Natural killer cell (primary cell): ENCODE measurements around the gene AMPD1. TPM values are rescaled to one million over a fixed set of nuclear protein-coding genes. Genes with fewer than 3 reads are reported as not detected.

Source experiments
- ATAC-seq, 3 donors: fragments of 150-1000 bp in 2 of 3; fragments of 200-7000 bp in 1 of 3; cut with Tn5 transposase; 1 replicate in 1 of 3; 2 replicates in 2 of 3; pipeline ENCODE4 v1.10.0; 2021; ENCODE audit warnings: mild to moderate bottlenecking in 2 of 3, moderate library complexity in 2 of 3
- DNase-seq, 2 donors: peaks; one replicate each; pipeline versions ENCODE4 v3.0.0 to v3.0.0-alpha.2; 2013 to 2021; ENCODE audit warnings: mixed read lengths in 1 of 2
- H3K27ac ChIP-seq: one replicate; pipeline ENCODE4 v1.5.1; 2013; ENCODE audit warnings: mild to moderate bottlenecking, low read length
- H3K27me3 ChIP-seq: one replicate; pipeline ENCODE4 v1.6.1; 2013; ENCODE audit warnings: low read length; ENCODE audit not compliant: control insufficient read depth, insufficient read depth
- H3K36me3 ChIP-seq: one replicate; pipeline ENCODE4 v1.6.1; 2013; ENCODE audit warnings: low read length; ENCODE audit not compliant: control insufficient read depth, insufficient read depth
- H3K4me1 ChIP-seq: one replicate; pipeline ENCODE4 v1.6.1; 2013; ENCODE audit warnings: low read length; ENCODE audit not compliant: control insufficient read depth, insufficient read depth
- H3K4me3 ChIP-seq: one replicate; pipeline ENCODE4 v1.5.1; 2013; ENCODE audit warnings: low read length
- H3K9me3 ChIP-seq: one replicate; pipeline ENCODE4 v1.6.1; 2013; ENCODE audit warnings: low read length; ENCODE audit not compliant: control insufficient read depth, insufficient read depth
- H3K27ac Mint-ChIP-seq, 2 donors: one replicate each; pipeline ENCODE4 v1.8.0; 2022; ENCODE audit warnings: mild to moderate bottlenecking in 2 of 2, mixed read lengths in 2 of 2, moderate library complexity in 1 of 2
- H3K27me3 Mint-ChIP-seq, 2 donors: one replicate each; pipeline ENCODE4 v1.8.0; 2022; ENCODE audit warnings: low read depth in 2 of 2, mixed read lengths in 2 of 2
- H3K36me3 Mint-ChIP-seq: one replicate; pipeline ENCODE4 v1.8.0; 2022; ENCODE audit warnings: mixed read lengths
- H3K4me1 Mint-ChIP-seq, 2 donors: one replicate each; pipeline ENCODE4 v1.8.0; 2022; ENCODE audit warnings: mixed read lengths in 2 of 2
- H3K4me3 Mint-ChIP-seq: one replicate; pipeline ENCODE4 v1.8.0; 2022; ENCODE audit warnings: mild to moderate bottlenecking, moderate library complexity, mixed read lengths
- H3K9me3 Mint-ChIP-seq, 2 donors: one replicate each; pipeline ENCODE4 v1.8.0; 2022; ENCODE audit warnings: mixed read lengths in 2 of 2
- CTCF ChIP-seq: fragments of 200-600 bp; IDR thresholded peaks from one replicate; pipeline ENCODE4 v1.8.0; 2022; ENCODE audit warnings: antibody characterized with exemption
- WGBS: methylation state at CpG from one replicate; pipeline ENCODE4 v1.1.7; 2013; ENCODE audit warnings: missing lambda C conversion rate; ENCODE audit not compliant: insufficient coverage; 5-methylcytosine and 5-hydroxymethylcytosine counted together
- intact Hi-C: fragments of 100-400 bp; cut with micrococcal nuclease; formaldehyde crosslinking; loops from one replicate; pipeline ENCODE4 v1.14.2; 2022
- total RNA-seq, 4 donors: library from RNA; stranded (reverse); fragments of 120-200 nt in 1 of 4; gene quantifications; one replicate each; pipeline versions ENCODE4 v1.2.3 to v1.2.4, GENCODE V29; 2013 to 2022

Gene AMPD1
- total RNA-seq, 3 donors from 2014 or later (not counting 1 experiment from before 2014, with no cell fraction given): not detected

- 100% methylated on average over 2 of the region's 3 CpGs for WGBS
- H3K4me3 ChIP-seq: no peak overlapping the region
These were observed 2.4 kb downstream of the AMPD1 start for GRCh38 chr1:114692947-114693346.

GRCh38 chr1:114691061-114691460, 4.3 kb downstream of the AMPD1 start:
- H3K9me3 ChIP-seq: no peaks in the 10 kb centered on the region
- no peaks in the 10 kb centered on the region for H3K9me3 Mint-ChIP-seq
- DNase-seq: no peak
- intact Hi-C loops: no loop called here
- 71% methylated on average over 2 of the region's 2 CpGs for WGBS
- TF ChIP-seq CTCF: no peak
- H3K27me3 Mint-ChIP-seq: peaks cover 15 to 41% of the 10 kb centered on the region in 2 donors
- H3K27ac Mint-ChIP-seq: no peak overlapping the region
- no peak overlapping the region for H3K27ac ChIP-seq
- H3K36me3 Mint-ChIP-seq: no peaks in the 10 kb centered on the region
- no peak overlapping the region for H3K4me3 Mint-ChIP-seq
- H3K36me3 ChIP-seq: no peaks in the 10 kb centered on the region
- no peak for ATAC-seq
- H3K4me1 Mint-ChIP-seq: no peaks in the 10 kb centered on the region
- no peak overlapping the region for H3K4me3 ChIP-seq
- H3K4me1 ChIP-seq: no peaks in the 10 kb centered on the region
- H3K27me3 ChIP-seq: peaks cover 2% of the 10 kb centered on the region

More at GRCh38 chr1:114692947-114693346, 2.4 kb downstream of the AMPD1 start:
- Mint-ChIP-seq H3K9me3 (no peaks in the 10 kb centered on the region), H3K4me3 (no peak overlapping the region), H3K27ac (no peak overlapping the region), H3K27me3 (peaks cover 12 to 33% of the 10 kb centered on the region in 2 donors), H3K4me1 (no peaks in the 10 kb centered on the region), H3K36me3 (no peaks in the 10 kb centered on the region)
- intact Hi-C loops: no loop called here
- H3K27ac ChIP-seq: no peak overlapping the region
- H3K9me3 ChIP-seq: no peaks in the 10 kb centered on the region
- TF ChIP-seq CTCF: no peak
- ATAC-seq (no peak), DNase-seq (no peak)
- peaks cover 2% of the 10 kb centered on the region for H3K27me3 ChIP-seq
- H3K36me3 ChIP-seq: no peaks in the 10 kb centered on the region
- no peaks in the 10 kb centered on the region for H3K4me1 ChIP-seq

GRCh38 chr1:114690148-114690547, 5.2 kb downstream of the AMPD1 start:
- no peak overlapping the region for H3K27ac ChIP-seq
- intact Hi-C loops: no loop called here
- no peaks in the 10 kb centered on the region for H3K9me3 ChIP-seq
- peaks cover 2% of the 10 kb centered on the region for H3K27me3 ChIP-seq
- H3K4me1 ChIP-seq: no peaks in the 10 kb centered on the region
- 100% methylated on average over 1 of the region's 1 CpG for WGBS
- no peak overlapping the region for H3K4me3 Mint-ChIP-seq
- ATAC-seq (no peak), DNase-seq (no peak)
- no peaks in the 10 kb centered on the region for H3K36me3 Mint-ChIP-seq
- H3K4me1 Mint-ChIP-seq: no peaks in the 10 kb centered on the region
- TF ChIP-seq CTCF: no peak
- H3K9me3 Mint-ChIP-seq: no peaks in the 10 kb centered on the region
- no peak overlapping the region for H3K4me3 ChIP-seq
- no peaks in the 10 kb centered on the region for H3K36me3 ChIP-seq
- no peak overlapping the region for H3K27ac Mint-ChIP-seq
- H3K27me3 Mint-ChIP-seq: peaks cover 14 to 42% of the 10 kb centered on the region in 2 donors

- 71% methylated on average over 4 of the region's 4 CpGs for WGBS
- Mint-ChIP-seq H3K4me1 (no peaks in the 10 kb centered on the region), H3K9me3 (no peaks in the 10 kb centered on the region), H3K36me3 (no peaks in the 10 kb centered on the region), H3K27me3 (peaks cover 20 to 53% of the 10 kb centered on the region in 2 donors), H3K4me3 (no peak overlapping the region), H3K27ac (no peak overlapping the region)
- TF ChIP-seq CTCF: no peak
- H3K4me3 ChIP-seq: no peak overlapping the region
- H3K27me3 ChIP-seq: peaks cover 2% of the 10 kb centered on the region
- intact Hi-C loops: no loop called here
- no peaks in the 10 kb centered on the region for H3K9me3 ChIP-seq
- H3K4me1 ChIP-seq: no peaks in the 10 kb centered on the region
- H3K27ac ChIP-seq: no peak overlapping the region
- no peak for DNase-seq
- ATAC-seq: no peak
- no peaks in the 10 kb centered on the region for H3K36me3 ChIP-seq
These were observed 6.8 kb downstream of the AMPD1 start for GRCh38 chr1:114688526-114688925.
